Measurements from ENCODE around the gene AQP7.
"Not testable (repeated sequence)": the region's sequence is repeated elsewhere in the genome, so short reads cannot be mapped to it uniquely, and the experiment has no call there.

- not testable (repeated sequence) for TF ChIP-seq CTCF (IDR thresholded peaks at IDR 0.05 in 8 of 11, conservative IDR thresholded peaks at IDR 0.05 in 3 of 11); POLR2A (IDR thresholded peaks at IDR 0.05); POLR2AphosphoS5 (IDR thresholded peaks at IDR 0.05)
Measured at GRCh38 chr9:33397801-33398200, 4.6 kb downstream of the AQP7 start.
